Mesenteric fat pad (tissue), 1 donor: Measurements from ENCODE around the gene ZNF236. TPM values are rescaled to one million over a fixed set of nuclear protein-coding genes. Genes with fewer than 3 reads are reported as not detected.

Experiments used
- DNase-seq: peaks from one replicate; pipeline ENCODE4 v3.0.0-alpha.2; 2020; ENCODE audit warnings: low spot score
- total RNA-seq: library from RNA; stranded (reverse); fragmentation: NEBNext Ultra II Directional; extraction: Animal tissue kit (Norgen Biotek cat#: 25700); gene quantifications from one replicate; pipeline ENCODE4 v1.2.1, GENCODE V29; 2021
- donor health status: DM: yes; HTN: yes; CAD: no.

The ZNF236 gene
- total RNA-seq, 1 donor from 2014 or later, result 14.5 TPM

DNA sequence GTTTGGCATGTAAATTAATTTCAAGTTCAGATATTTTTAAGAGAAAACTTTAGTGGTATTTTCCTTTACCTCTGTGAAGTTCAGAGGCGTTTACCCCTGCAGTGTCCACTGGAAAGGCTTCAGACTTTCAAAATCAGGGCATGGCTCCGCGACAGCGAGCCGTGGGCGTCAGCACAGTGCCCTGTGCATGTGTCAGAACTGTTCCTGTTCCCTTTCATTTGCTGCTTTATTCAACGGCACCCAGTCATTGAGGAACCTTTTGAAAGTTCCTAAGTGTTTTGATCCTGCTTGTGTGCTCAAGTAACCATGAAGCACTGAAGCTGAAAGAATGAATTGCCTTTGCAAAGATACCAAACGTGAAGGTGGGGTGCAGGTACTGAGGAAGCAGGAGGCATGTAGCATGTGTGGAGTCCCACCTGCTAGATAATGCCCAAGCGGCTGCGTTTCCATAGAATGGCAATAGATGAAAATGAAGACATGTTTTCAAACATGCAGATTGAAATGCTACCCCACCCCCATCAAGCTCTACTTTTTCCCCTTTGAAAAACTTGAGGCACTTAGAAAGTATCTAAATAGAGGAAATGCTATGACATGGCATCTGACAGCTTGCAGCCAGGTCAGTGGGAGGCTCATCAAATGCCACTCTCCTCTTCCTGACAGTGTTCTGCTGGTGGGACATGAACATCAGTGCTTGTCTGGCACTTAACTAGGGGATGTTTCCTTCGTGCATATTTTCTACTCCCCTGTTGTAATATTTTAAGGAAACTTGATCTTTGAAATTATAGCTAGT is 148.6 kb downstream of the ZNF236 start:
- DNase-seq, result no peak

DNA sequence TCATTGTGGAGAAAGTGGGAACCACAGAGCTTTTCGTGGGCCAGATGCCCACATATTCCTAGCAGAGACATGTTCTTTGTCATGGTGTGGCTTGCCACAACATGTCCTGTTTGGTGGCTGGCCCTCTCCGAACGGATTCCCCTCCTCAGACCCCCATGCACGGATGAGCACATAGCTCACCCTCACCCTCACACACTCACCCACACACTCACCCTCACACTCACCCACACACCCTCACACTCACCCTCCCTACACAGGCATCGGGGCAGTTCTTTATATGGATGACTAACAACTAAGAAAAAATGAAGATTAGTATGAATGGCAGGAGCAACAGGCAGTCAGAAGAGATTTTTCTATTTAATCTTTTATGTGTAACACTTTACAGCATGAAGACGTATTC is 149.9 kb downstream of the ZNF236 start:
- no peak for DNase-seq

DNA sequence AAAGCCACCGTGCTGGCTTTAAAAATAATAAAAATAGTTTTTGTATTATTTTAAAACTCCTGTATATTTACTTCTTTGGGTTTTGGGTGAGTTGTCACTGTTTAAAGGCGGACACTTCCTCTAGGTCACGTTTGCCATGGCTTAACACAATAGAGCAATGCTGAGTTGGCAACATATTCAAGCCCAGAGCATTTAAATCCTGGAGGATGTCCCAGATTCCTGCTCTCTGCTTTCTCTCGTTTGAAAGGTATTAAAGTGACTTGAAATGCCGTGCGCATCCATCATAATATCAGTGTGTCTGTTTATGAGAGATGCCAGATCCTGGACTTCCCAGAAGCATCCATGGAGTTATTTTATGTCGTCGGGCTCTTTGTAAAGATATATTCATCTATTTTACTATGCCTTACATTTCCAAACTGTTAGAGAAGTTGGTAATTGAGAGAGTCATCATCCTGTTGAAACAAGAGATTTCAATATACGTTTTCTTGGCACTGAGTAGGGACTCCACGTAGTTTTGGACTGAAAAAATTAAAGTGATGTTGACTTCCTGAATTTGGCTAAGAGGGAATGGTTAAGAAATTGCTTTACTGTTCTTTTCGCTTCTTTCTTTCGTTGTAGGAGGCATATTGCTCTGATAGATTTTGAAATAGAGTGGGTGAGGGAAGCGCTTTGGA is 150.6 kb downstream of the ZNF236 start:
- DNase-seq, result no peak

DNA sequence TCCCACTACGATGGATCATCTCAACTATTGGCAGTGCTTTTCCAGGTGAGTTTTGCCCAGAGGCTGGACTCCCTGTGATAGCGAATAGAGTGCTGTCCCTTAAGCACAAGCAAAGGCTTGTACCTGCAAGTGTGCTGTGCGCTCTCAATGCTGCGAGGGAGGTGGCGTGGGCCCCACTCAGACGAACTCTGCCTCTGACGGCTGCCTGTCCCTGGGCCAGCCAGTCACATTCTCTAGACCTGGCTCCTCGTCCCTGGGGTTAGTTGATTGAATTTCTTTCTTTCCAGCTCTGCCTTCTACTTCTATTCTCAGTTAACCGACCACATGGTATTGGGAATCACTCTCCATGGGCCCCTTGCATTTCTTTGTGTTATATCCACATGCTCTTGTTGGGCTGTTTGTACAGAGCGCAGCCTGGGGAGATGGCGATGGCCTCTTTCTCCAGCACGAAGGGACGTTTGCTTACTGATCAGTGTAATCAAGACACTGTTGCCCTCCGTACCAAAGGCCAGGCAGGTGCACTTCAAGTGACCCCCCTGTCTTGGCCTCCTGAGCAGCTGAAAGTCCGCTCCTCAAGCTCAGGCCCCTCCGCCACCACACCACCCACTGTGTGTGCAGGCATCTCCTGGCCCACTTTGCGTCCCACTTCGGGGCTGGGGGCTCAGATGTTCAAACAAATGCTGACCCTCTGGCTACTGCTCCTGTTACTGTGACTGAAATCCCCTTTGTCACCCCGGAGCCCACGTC is 151.3 kb downstream of the ZNF236 start:
- DNase-seq, result no peak

DNA sequence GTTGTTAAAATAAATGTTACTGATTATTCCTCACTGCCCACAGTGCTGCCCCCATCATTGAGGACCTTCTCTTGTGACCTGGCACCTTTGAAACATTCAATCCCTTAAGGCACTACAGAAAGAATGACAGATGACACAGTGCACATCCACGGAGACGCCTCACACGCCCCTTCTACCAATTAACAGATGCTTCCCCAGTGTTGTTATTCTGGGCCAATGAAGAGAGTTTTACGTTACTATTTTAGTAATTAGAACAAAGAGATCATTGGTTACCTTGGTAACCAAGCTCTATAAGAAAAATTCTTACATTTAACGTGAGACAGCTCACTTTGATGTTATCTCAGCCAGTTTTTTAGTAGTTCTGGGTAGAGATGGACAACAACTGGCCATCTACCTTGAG is 152.0 kb downstream of the ZNF236 start:
- DNase-seq, result no peak

- no peak for DNase-seq
These were observed 153.3 kb downstream of the ZNF236 start for GRCh38 chr18:76975577-76976110.

GRCh38 chr18:76977108-76977621 is 154.8 kb downstream of the ZNF236 start:
- DNase-seq, result no peak

GRCh38 chr18:76977684-76978232 is 155.4 kb downstream of the ZNF236 start:
- no peak for DNase-seq

DNA sequence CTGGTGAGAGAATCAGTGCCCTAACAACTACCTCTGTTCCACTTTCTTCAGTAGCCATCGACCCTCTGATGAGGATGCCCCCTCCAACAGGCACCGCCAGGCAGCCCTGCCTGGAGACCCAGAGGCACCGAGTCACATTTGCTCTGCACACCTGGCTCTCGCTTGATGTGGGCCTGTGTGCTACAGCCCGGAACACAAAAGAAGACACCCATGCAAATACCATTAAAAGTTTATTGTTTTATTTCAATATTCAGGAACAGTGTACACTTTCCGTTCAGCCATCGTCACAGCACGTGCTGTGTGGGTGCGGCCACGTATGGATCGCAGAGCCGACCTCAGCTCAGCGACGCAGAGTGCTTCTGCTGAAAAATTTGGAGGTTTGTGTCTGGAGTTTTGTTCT is 156.3 kb downstream of the ZNF236 start:
- DNase-seq, result no peak

DNA sequence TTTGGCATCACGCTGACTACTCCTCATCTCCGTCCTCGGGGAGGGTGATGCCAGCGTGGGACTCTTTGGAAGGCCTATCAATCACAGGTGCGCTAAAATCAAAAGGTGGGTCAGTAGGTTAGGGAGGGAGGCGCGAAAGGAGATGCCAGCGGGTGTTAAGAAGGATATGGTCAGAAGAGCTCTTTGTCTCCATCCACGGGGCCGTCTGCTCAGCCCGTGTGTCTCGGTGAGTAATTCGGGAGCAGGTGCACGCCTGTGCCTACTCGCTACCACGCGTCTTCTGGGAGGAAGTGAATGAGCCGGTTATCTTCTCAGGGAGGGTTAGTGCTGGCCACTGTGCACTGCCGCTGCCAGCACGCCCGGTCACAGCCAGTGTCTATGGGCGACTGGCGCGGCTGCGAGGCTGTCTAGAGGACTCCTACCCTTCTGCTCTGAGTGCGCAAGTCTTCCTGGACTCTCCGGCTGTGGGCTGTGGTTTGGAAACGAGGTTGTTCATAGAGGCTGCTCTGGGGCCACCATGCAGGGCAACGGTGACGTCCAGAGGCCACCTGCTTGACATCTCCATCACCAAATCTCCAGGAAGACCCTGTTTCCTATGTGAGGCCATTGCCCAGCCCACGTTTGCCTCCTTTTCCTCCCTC is 156.9 kb downstream of the ZNF236 start:
- no peak for DNase-seq

- no peak for DNase-seq
These were observed 157.5 kb downstream of the ZNF236 start for GRCh38 chr18:76979906-76980305.

DNA sequence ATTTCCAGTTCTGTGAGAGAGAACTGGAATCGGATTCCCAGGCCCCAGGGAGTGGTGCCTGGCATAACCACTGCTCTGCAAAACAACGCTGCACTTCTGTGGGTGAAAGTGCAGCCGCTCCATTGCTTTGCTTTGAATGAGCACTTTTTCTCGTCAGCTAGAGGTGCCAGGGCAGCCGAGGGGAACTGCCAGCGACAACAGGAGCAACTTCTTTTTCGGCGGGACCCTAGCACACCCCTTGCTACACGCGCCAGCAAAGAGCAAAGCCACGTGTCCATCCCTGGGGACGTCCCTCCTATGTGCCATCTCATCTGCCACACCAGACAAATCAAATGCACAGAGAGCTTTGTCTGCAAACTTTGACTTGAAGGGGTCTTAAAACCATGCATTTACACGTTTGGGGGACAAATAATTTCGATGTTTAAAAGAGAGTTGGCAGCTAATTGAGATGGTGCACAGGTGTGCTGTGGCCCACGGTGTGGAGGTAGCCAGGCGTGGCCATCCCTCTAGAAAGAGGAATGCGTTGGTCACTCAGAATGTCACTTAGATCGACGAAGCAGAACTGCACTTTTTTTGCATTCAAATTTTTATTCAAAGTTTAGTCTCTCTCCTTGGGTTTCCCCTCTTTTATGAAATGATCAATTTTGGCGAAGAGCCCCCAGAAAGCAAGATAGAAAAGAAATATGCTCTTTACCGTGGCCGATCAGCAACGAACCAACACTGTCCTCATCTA is 158.5 kb downstream of the ZNF236 start:
- no peak for DNase-seq

DNA sequence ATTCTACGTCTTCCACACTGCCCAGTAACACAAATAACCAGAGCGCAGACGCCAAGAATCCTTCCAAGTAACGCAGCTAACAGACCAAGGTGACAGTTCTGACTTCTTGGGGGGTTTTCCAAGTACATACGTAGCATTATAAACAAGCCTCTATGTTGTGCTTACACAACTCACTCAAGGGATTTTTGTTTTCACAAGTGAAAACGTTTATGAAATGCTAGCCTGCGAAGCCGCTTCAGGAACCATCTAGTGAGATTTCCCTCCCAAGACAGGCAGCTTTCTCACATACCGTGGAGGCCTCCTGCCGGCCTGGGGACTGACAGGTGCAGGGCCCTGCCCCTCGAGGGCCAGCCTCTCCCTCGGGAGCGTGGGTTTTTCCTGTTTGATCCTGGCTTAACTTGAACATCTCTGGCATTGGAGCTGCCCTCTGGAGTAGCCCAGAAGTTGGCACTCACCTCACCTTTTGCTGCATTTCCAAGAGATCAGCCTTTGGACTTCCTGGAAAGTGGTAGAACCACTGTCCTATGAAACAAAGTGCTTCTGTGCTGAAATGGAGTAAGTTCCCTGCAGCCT is 159.1 kb downstream of the ZNF236 start:
- DNase-seq, result no peak

GRCh38 chr18:76982038-76982437 is 159.7 kb downstream of the ZNF236 start:
- DNase-seq, result no peak

- DNase-seq, result no peak
These were observed 160.7 kb downstream of the ZNF236 start for GRCh38 chr18:76982841-76983583.

DNA sequence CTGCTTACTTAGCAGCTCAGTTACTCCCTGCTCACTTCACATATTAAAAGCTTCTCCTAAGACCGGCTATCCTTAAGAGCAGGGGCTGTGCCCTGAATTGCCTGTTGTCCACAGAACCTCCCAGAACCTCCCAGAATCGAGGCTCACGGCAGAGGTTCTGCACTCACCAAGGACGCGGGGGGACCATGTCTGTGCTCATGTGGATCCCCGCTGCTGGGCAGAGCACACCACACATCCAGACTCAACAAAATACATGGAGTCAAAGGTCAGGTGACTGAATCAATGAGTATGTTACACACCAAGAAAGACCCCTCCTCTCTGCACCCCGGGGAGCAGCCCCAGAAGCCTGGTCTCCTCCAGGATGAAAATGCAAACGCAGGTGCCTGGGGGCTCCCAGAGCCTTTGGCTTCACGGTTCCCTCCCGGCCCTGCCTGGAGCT is 161.3 kb downstream of the ZNF236 start:
- no peak for DNase-seq

GRCh38 chr18:76984193-76985155 is 162.1 kb downstream of the ZNF236 start:
- no peak for DNase-seq
